Subcutaneous abdominal adipose tissue (tissue), 5 donors: Measurements from ENCODE around the gene HRH3.

Source experiments
- H3K27ac ChIP-seq: one replicate; pipeline ENCODE4 v1.7.0; 2013; ENCODE audit warnings: low read depth, mild to moderate bottlenecking, inconsistent platforms, low read length, moderate library complexity
- H3K27me3 ChIP-seq, 5 donors: one replicate each; pipeline ENCODE4 v1.7.0; 2013; ENCODE audit warnings: low read length in 5 of 5, inconsistent platforms in 1 of 5; ENCODE audit not compliant: control insufficient read depth in 5 of 5, insufficient read depth in 4 of 5
- H3K36me3 ChIP-seq, 5 donors: one replicate each; pipeline ENCODE4 v1.7.0; 2013; ENCODE audit warnings: low read length in 5 of 5; ENCODE audit not compliant: control insufficient read depth in 5 of 5, insufficient read depth in 5 of 5
- H3K4me1 ChIP-seq, 5 donors: one replicate each; pipeline ENCODE4 v1.7.0; 2013; ENCODE audit warnings: low read length in 5 of 5, mild to moderate bottlenecking in 3 of 5, moderate library complexity in 1 of 5; ENCODE audit not compliant: control insufficient read depth in 5 of 5, insufficient read depth in 5 of 5
- H3K4me3 ChIP-seq, 5 donors: one replicate each; pipeline ENCODE4 v1.7.0; 2013; ENCODE audit warnings: low read length in 5 of 5, low read depth in 1 of 5
- H3K9ac ChIP-seq, 5 donors: one replicate each; pipeline ENCODE4 v1.7.0; 2013; ENCODE audit warnings: low read length in 5 of 5, mild to moderate bottlenecking in 4 of 5, moderate library complexity in 3 of 5
- H3K9me3 ChIP-seq, 5 donors: one replicate each; pipeline ENCODE4 v1.7.0; 2013; ENCODE audit warnings: low read length in 5 of 5; ENCODE audit not compliant: control insufficient read depth in 5 of 5
- donor health status: healthy.
- donor health status: healthy.
- donor health status: healthy.
- donor health status: healthy.
- donor health status: healthy.

The HRH3 gene

DNA sequence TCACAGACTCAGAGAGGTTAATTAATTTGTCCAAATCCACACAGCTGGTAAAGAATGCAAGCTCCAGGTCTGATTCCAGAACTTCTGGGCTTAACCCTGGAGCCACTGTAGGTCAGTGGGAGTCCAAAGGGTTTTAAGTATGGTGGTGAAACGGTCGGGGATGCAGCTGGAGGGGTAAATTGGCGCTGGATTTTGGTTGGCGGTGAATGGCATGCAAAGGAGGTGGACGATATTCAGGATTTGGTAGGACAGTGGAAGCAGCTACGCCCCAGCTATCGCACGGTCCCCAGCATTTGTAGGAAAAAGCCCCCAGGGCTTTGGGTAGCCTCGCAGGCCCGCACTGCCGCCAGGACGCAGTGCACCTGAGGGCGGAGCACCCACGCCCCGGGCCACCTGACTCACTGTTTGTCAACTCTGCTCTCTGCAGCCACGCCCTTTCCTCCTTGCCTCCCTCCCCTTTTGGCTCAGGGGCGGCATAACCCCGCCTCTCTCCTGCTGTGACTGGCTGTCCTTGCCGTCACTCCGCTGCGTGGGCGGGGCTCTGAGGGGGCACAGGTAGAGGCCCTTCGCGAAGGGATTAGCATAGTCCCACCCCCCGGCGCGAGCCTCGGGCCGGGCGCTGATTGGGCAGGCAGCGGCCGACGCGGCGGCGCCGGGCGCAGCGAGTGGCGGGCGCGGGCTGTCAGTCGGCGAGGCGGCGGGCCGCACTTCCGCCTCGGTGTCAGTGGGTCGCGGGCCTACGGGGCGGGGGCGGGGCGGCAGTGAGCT is 17.9 kb upstream of the HRH3 start, which contains the start of gene OSBPL2:
Gene OSBPL2 (plus strand): TSS at position 721 of the 768 bp plus-strand sequence. CDS start 17,664 bp downstream, outside the sequence.
- Histone ChIP-seq H3K4me3 (peak within 1 kb of the TSS; percentile 73 to 83 (median 77)), H3K27me3 (peaks cover 0 to 8% (median 4%) of the 10 kb centered on the region in 5 donors), H3K9me3 (peaks cover 0 to 4% (median 0%) of the 10 kb centered on the region in 5 donors), H3K9ac (peak within 1 kb of the TSS; percentile 68 to 93 (median 86)), H3K27ac (peak within 1 kb of the TSS; percentile 74), H3K4me1 (peaks cover 4 to 45% (median 29%) of the 10 kb centered on the region in 5 donors), H3K36me3 (peaks cover 0 to 12% (median 3%) of the 10 kb centered on the region in 5 donors)

DNA sequence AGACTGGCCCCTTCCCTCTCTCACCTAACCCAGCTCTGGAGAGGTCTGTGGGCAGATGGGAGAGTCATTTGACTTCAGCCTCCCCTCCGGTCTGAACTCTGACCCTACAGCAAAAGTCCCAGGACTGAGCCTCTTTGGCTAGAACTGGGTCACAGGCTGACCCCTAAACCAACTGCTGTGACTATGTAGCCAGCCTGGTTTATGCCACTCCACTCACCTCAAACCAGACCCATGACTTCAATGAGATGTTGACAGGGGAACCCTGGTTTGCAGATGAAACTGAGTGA is 17.4 kb upstream of the HRH3 start:
- Histone ChIP-seq H3K4me1 (peaks cover 2 to 40% (median 24%) of the 10 kb centered on the region in 5 donors), H3K4me3 (peak overlapping the region in 4 of 5 donors; percentile 65 to 83 (median 72)), H3K27ac (no peak overlapping the region), H3K9me3 (peaks cover 0 to 4% (median 0%) of the 10 kb centered on the region in 5 donors), H3K36me3 (peaks cover 0 to 7% (median 0%) of the 10 kb centered on the region in 5 donors), H3K9ac (peak overlapping the region in 1 of 5 donors; percentile 40), H3K27me3 (peaks cover under 1 to 11% (median 4%) of the 10 kb centered on the region in 5 donors)

DNA sequence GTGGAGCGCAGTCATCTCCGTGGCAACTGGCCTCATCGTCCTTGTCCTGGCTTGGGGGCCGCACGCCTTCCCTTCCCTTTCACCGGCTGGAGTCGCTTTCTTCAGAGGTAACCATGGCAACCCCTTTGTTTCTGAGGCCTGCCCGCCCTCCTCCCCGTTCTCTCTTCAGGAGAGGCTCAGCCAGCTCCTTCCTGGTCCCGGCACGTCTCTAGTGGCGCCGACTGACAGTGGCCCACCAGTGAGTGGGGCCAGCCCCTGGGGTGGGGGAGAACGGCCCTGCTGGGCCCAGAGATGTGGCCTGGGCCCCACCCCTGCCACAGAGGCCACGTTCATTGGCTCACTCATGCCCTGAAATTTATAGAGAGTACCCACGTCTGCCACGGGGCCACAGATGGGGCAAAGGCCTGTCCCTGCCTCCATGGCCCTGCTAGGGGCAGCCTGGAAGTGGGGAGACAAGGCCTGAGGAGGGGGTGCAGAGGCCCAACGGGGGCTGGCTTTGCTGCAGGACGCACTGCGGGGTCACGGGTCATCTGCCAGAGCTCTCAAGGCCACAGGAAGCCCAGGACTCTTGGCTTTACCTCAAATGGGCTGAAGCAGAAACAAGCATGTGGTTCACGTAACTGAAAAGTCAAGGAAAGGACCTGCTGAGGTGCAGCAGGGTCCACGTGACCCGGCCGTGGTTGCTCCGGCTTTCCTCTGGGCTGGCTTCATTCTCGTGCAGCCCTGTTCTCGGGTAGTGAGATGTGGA is 16.9 kb upstream of the HRH3 start:
- Histone ChIP-seq H3K36me3 (peaks cover 0 to 4% (median 0%) of the 10 kb centered on the region in 5 donors), H3K27me3 (peaks cover 4 to 16% (median 7%) of the 10 kb centered on the region in 5 donors), H3K27ac (no peak overlapping the region), H3K4me3 (no peak overlapping the region), H3K9me3 (peaks cover 0 to 4% (median 0%) of the 10 kb centered on the region in 5 donors), H3K9ac (no peak overlapping the region), H3K4me1 (peaks cover 2 to 35% (median 24%) of the 10 kb centered on the region in 5 donors)

DNA sequence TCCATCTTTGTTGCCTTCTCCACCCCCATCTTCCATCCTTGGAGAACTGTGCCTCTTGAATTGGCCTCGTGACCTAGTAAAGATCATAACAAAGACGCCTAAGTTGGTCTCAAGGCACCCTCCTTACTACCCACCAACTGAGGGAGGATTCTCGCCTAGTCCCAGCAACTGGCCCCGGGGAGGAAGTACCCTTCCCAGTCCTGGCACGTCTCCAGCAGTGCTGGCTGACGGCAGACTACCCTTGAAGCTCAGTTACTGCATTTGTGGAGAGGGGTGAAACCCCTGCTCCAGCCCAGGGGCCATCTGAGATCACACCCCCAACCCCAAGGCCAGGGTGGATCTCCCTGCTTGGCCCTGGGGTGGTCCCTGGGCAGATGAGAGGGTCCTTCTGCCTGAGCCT is 16.1 kb upstream of the HRH3 start:
- no peak overlapping the region for H3K4me3 ChIP-seq
- H3K36me3 ChIP-seq = peaks cover 0 to under 1% (median 0%) of the 10 kb centered on the region in 5 donors
- peaks cover 4 to 21% (median 13%) of the 10 kb centered on the region in 5 donors for H3K27me3 ChIP-seq
- H3K27ac ChIP-seq = no peak overlapping the region
- H3K4me1 ChIP-seq = peaks cover 0 to 28% (median 21%) of the 10 kb centered on the region in 5 donors
- H3K9ac ChIP-seq = no peak overlapping the region
- H3K9me3 ChIP-seq = peaks cover 0 to 4% (median 0%) of the 10 kb centered on the region in 5 donors

DNA sequence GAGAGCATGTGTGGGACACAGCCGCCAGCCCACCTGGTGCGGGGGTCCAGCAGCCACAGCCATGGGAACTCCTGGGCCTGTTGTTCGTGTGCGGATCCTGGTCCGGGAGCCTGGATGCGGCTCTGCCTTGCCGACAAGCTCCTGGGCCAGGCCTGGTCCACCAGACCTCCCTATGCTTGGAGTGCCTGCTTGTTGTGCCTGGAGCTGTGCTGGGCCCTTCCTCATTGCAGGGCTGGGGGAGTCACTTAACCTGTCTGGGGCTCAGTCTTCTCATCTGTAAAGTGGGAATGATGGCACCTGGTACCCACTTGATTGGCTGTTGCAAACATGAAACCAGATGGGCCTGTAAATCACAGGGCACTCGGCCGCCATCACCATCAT is 15.7 kb upstream of the HRH3 start:
- peaks cover 4 to 25% (median 16%) of the 10 kb centered on the region in 5 donors for H3K27me3 ChIP-seq
- no peak overlapping the region for H3K4me3 ChIP-seq
- H3K9ac ChIP-seq = no peak overlapping the region
- H3K27ac ChIP-seq = no peak overlapping the region
- H3K4me1 ChIP-seq = peaks cover 0 to 24% (median 21%) of the 10 kb centered on the region in 5 donors
- H3K9me3 ChIP-seq = peaks cover 0 to 4% (median 0%) of the 10 kb centered on the region in 5 donors
- H3K36me3 ChIP-seq = no peaks in the 10 kb centered on the region

DNA sequence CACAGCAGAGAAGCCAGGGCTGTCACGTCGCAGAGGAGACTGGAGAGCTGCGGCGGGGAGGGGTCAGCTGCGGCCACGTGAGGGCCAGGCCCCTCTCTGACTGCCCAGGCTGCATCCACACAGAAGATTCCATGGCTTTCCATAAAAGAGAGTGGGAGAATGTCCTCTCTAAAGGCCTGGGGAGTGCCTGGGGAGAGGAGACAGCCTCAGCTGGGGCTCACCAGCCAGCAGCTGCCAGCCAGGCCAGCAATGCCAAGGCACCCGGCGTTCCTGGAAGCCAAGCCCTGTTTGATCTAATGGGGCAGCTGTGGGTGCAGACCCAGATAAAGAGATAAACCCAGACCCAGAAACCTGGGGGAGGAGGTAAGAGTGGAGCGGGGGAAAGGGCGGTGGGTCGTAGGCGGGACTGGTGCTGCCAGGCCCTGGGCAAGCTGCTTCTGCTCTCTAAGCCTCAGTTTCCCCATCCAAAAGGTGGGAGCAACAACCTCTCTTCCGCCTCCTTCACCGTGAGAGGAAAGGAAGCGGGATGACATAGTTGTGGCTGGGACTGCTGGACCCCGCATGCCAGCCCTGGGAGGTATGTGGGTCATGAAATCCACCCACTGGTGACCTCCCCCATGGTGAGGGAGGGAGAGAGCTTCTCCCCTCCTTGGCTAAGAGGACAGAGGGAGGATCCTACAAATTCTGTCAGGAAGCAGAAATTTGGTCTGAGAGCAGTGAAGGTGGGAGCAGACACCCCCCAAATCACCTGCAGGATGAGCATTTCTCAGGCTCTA is 15.1 kb upstream of the HRH3 start:
- Histone ChIP-seq H3K9me3 (peaks cover 0 to 4% (median 0%) of the 10 kb centered on the region in 5 donors), H3K27me3 (peaks cover 4 to 26% (median 16%) of the 10 kb centered on the region in 5 donors), H3K4me1 (peaks cover 0 to 21% (median 19%) of the 10 kb centered on the region in 5 donors), H3K36me3 (no peaks in the 10 kb centered on the region), H3K27ac (no peak overlapping the region), H3K9ac (no peak overlapping the region), H3K4me3 (no peak overlapping the region)

DNA sequence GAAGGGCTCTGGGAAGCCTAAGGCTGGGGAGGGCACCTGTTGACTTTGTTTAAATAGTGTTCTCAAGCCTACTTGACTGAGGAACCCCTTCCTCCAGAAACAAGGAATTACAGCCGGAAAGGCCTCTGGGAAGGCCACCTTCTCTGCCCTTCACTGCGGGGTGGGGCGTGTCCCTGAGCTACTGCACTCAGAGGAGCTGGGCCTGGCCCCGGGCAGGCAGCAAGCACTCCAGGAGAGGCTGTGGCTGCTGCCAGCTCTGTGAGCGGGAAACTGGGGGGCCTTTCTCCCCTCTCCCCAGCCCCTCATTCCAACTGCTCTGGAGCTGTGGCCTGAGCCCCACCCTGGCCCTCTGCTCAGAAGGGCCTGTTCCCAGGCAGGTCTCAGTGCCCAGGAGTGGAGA is 14.3 kb upstream of the HRH3 start:
- Histone ChIP-seq H3K9ac (no peak overlapping the region), H3K27me3 (peaks cover 4 to 26% (median 16%) of the 10 kb centered on the region in 5 donors), H3K4me1 (peaks cover 0 to 13% (median 11%) of the 10 kb centered on the region in 5 donors), H3K4me3 (no peak overlapping the region), H3K9me3 (peaks cover 0 to 4% (median 0%) of the 10 kb centered on the region in 5 donors), H3K36me3 (no peaks in the 10 kb centered on the region), H3K27ac (no peak overlapping the region)

DNA sequence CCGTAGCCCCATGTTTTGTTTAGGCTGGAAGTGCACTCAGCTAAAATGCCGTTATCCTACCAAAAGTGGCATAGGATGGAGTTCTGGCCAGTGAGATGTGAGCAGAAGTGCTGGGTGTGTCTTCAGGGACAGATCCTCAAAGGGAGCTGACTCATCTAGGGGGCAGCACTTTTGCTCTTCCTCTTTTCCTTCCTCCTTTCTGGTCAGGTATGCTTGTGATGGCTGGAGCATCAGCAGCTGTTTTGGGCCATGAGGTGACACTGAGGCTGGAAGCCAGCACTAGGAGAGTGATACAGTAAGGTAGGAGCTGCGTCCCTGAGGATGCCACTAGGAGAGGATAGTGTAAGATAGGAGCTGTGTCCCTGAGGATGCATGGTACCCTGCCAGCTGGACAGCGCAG is 13.6 kb upstream of the HRH3 start:
- peaks cover 4 to 28% (median 16%) of the 10 kb centered on the region in 5 donors for H3K27me3 ChIP-seq
- no peak overlapping the region for H3K4me3 ChIP-seq
- H3K36me3 ChIP-seq = no peaks in the 10 kb centered on the region
- H3K9me3 ChIP-seq = peaks cover 0 to 7% (median 0%) of the 10 kb centered on the region in 5 donors
- H3K27ac ChIP-seq = no peak overlapping the region
- peaks cover 0 to 7% (median 6%) of the 10 kb centered on the region in 5 donors for H3K4me1 ChIP-seq
- H3K9ac ChIP-seq = no peak overlapping the region

DNA sequence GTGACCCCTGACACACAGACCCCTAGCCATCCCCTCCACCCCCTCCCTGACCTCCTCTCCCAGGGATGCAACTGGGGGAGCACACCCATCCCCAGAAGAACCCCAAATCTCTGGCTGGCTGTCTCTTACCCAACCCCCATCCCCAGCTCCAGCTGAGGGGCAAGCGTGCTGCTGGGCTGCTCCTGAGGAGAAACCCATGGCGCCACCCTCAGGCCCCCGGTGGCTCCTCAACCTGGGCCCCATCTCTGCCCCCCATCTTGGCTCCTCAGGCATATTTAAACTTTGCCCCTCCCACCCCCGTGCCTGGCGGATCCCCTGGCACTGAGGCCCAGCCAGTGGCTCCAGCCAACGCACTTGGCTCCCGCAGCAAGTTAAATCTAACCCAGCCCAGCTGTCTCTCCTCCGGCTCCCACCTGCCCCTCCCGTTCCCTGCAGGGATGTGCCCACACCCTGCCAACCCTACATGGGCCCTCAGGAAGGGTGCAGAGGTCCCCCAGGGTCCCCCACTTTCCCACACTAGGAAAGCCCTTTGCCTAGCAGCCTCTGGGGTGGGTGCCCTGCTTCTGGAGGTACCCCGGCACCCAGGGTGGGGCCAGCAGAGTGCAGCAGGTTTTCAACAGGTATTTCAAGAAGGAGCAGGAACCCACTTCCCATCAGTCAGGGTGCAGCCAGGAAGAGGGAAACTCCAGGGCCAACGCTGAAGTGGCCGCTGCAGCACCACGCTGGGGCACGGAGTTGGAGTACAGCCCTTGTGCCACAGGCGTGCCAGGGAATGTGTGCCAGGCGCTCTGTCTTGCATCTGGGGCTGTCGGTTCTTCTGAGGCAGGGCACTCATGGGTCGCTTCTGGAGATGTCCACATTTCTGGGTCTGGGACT is 12.9 kb upstream of the HRH3 start:
- Histone ChIP-seq H3K27me3 (peaks cover 9 to 34% (median 22%) of the 10 kb centered on the region in 5 donors), H3K36me3 (no peaks in the 10 kb centered on the region), H3K9ac (no peak overlapping the region), H3K9me3 (peaks cover 0 to 7% (median 0%) of the 10 kb centered on the region in 5 donors), H3K27ac (no peak overlapping the region), H3K4me1 (peaks cover 0 to 7% (median 6%) of the 10 kb centered on the region in 5 donors), H3K4me3 (no peak overlapping the region)
